B cell (primary cell): Measurements from ENCODE around the gene KRTAP10-12. TPM values are rescaled to one million over a fixed set of nuclear protein-coding genes. Genes with fewer than 3 reads are reported as not detected.

Source experiments
- ATAC-seq: fragments of 200-7000 bp; cut with Tn5 transposase; one replicate; pipeline ENCODE4 v1.10.0; 2021; ENCODE audit warnings: low read depth, mild to moderate bottlenecking, moderate number of reproducible peaks, moderate library complexity
- CTCF ChIA-PET: fragments of 350-600 bp; sonication (Branson Sonifier 250); formaldehyde crosslinking; loops from one replicate; lab custom pipeline; 2021; ENCODE audit warnings: antibody characterized with exemption, inconsistent platforms; lab: Charles Lee
- POLR2A ChIA-PET: fragments of 350-600 bp; sonication (Branson Sonifier 250); formaldehyde crosslinking; loops from one replicate; lab custom pipeline; 2021; ENCODE audit warnings: antibody characterized with exemption; lab: Charles Lee
- DNase-seq: peaks from one replicate; pipeline ENCODE4 v3.0.0; 2013
- H2AFZ ChIP-seq: 2 replicates; pipeline ENCODE4 v1.6.1; 2012; ENCODE audit warnings: mild to moderate bottlenecking, low read depth, low read length; ENCODE audit not compliant: insufficient read depth, poor library complexity, severe bottlenecking
- H3K27ac ChIP-seq, 2 donors: 1 replicate in 1 of 2; 2 replicates in 1 of 2; pipeline ENCODE4 v1.5.1; 2012 to 2013; ENCODE audit warnings: low read length in 2 of 2, mild to moderate bottlenecking in 2 of 2, moderate library complexity in 1 of 2
- H3K27me3 ChIP-seq, 4 experiments: fragments of 200-600 bp in 1 of 4; sonication (generic) in 1 of 4; replicated peaks in 1 of 4; 1 replicate in 2 of 4; 2 replicates in 2 of 4; pipeline versions ENCODE4 v1.6.1 to v1.7.0; 2013 to 2016; ENCODE audit warnings: low read length in 3 of 4, mild to moderate bottlenecking in 2 of 4, mixed read lengths in 1 of 4, moderate library complexity in 1 of 4; ENCODE audit not compliant: insufficient read depth in 4 of 4, control insufficient read depth in 3 of 4; ENCODE audit errors: control extremely low read depth in 1 of 4
- H3K36me3 ChIP-seq, 2 experiments: replicated peaks in 1 of 2; 1 replicate in 1 of 2; 2 replicates in 1 of 2; pipeline versions ENCODE4 v1.6.1 to v1.7.1; 2013; ENCODE audit warnings: low read length in 1 of 2; ENCODE audit not compliant: insufficient read depth in 2 of 2, control insufficient read depth in 1 of 2; ENCODE audit errors: control extremely low read depth in 1 of 2, extremely low read depth in 1 of 2
- H3K4me1 ChIP-seq, 2 donors: fragments of 200-600 bp in 1 of 2; sonication (generic) in 1 of 2; 1 replicate in 1 of 2; 2 replicates in 1 of 2; pipeline versions ENCODE4 v1.5.1 to v1.6.1; 2013 to 2017; ENCODE audit warnings: low read length in 2 of 2; ENCODE audit not compliant: control insufficient read depth in 2 of 2, insufficient read depth in 2 of 2
- H3K4me2 ChIP-seq: replicated peaks from 2 replicates; pipeline ENCODE3; 2012; ENCODE audit warnings: mild to moderate bottlenecking, low read depth, low read length; ENCODE audit not compliant: poor library complexity, severe bottlenecking
- H3K4me3 ChIP-seq, 5 experiments: fragments of 200-600 bp in 1 of 5; sonication (generic) in 1 of 5; 1 replicate in 3 of 5; 2 replicates in 2 of 5; pipeline versions ENCODE4 v1.5.1 to v1.7.0; 2011 to 2016; ENCODE audit warnings: low read length in 4 of 5, mild to moderate bottlenecking in 4 of 5, low read depth in 2 of 5, control low read depth in 1 of 5, moderate library complexity in 1 of 5; ENCODE audit not compliant: insufficient read depth in 1 of 5; ENCODE audit errors: control extremely low read depth in 1 of 5, extremely low read depth in 1 of 5
- H3K79me2 ChIP-seq: fragments of 200-600 bp; sonication (generic); one replicate; pipeline ENCODE4 v1.6.0; 2016; ENCODE audit warnings: low read length; ENCODE audit not compliant: control insufficient read depth, insufficient read depth
- H3K9ac ChIP-seq: fragments of 200-600 bp; sonication (generic); 2 replicates; pipeline ENCODE4 v1.6.1; 2017; ENCODE audit warnings: mild to moderate bottlenecking, low read length, moderate library complexity
- H3K9me3 ChIP-seq, 3 donors: one replicate each; pipeline versions ENCODE4 v1.6.1 to v1.7.1; 2013; ENCODE audit warnings: low read length in 2 of 3; ENCODE audit not compliant: control insufficient read depth in 2 of 3, insufficient read depth in 1 of 3; ENCODE audit errors: control extremely low read depth in 1 of 3
- H4K20me1 ChIP-seq: 2 replicates; pipeline ENCODE4 v1.6.0; 2012; ENCODE audit warnings: mild to moderate bottlenecking, low read length; ENCODE audit not compliant: insufficient read depth, control insufficient read depth, poor library complexity, severe bottlenecking
- H3K27ac Mint-ChIP-seq: one replicate; pipeline ENCODE4 v1.8.0; 2021; ENCODE audit warnings: mixed read lengths
- H3K27me3 Mint-ChIP-seq: one replicate; pipeline ENCODE4 v1.8.0; 2021; ENCODE audit warnings: mixed read lengths
- H3K4me1 Mint-ChIP-seq: one replicate; pipeline ENCODE4 v1.8.0; 2021; ENCODE audit warnings: mixed read lengths
- H3K4me3 Mint-ChIP-seq: one replicate; pipeline ENCODE4 v1.8.0; 2021; ENCODE audit warnings: mixed read lengths
- H3K9me3 Mint-ChIP-seq: one replicate; pipeline ENCODE4 v1.8.0; 2022; ENCODE audit warnings: mixed read lengths; ENCODE audit not compliant: insufficient read depth
- CTCF ChIP-seq: fragments of 200-600 bp; IDR thresholded peaks from one replicate; pipeline ENCODE4 v1.8.0; 2022; ENCODE audit warnings: antibody characterized with exemption, mild to moderate bottlenecking
- EZH2 ChIP-seq: IDR thresholded peaks from 2 replicates; pipeline ENCODE4 v1.6.1; 2012; ENCODE audit warnings: borderline replicate concordance, low read depth, mild to moderate bottlenecking, moderate library complexity, low read length; ENCODE audit not compliant: insufficient read depth, poor library complexity, severe bottlenecking
- WGBS: methylation state at CpG from one replicate; pipeline ENCODE4 v1.1.5; 2013; ENCODE audit warnings: missing lambda C conversion rate; ENCODE audit not compliant: insufficient coverage; 5-methylcytosine and 5-hydroxymethylcytosine counted together
- intact Hi-C: fragments of 100-400 bp; cut with micrococcal nuclease; formaldehyde crosslinking; loops from one replicate; pipeline ENCODE4 v1.10.0; 2022
- polyA plus RNA-seq: library from polyadenylated mRNA; depleted of rRNA; stranded (reverse); fragments of >200 nt; gene quantifications from 2 replicates; pipeline ENCODE4 v1.2.3, GENCODE V29; 2012
- total RNA-seq, 2 donors: library from RNA; stranded (reverse); fragments of 120-200 nt in 1 of 2; gene quantifications; 1 replicate in 1 of 2; 2 replicates in 1 of 2; pipeline versions ENCODE4 v1.2.3 to v1.2.4, GENCODE V29; 2013 to 2022

Gene KRTAP10-12
- total and polyA plus RNA-seq, 2 donors (not counting 1 experiment from before 2014, with no cell fraction given), result not detected

- no peaks in the 10 kb centered on the region for H3K36me3 ChIP-seq
- ChIA-PET CTCF (no interaction called here), POLR2A (no interaction called here)
- TF ChIP-seq EZH2, result no peak
- H3K4me3 Mint-ChIP-seq, result no peak overlapping the region
- DNase-seq, result no peak
- H3K27me3 Mint-ChIP-seq, result peaks cover 31% of the 10 kb centered on the region
- H4K20me1 ChIP-seq, result no peaks in the 10 kb centered on the region
- H3K27me3 ChIP-seq, result peaks cover 0 to 19% (median 0%) of the 10 kb centered on the region in 4 experiments
- H3K27ac ChIP-seq, result no peak overlapping the region
- no peaks in the 10 kb centered on the region for H3K4me1 ChIP-seq
- peaks cover 8% of the 10 kb centered on the region for H3K9me3 Mint-ChIP-seq
- no peak overlapping the region for H3K4me3 ChIP-seq
- H3K4me2 ChIP-seq, result no peak overlapping the region
- peaks cover 0 to 34% (median 13%) of the 10 kb centered on the region in 3 donors for H3K9me3 ChIP-seq
- ATAC-seq, result no peak
- H2AFZ ChIP-seq, result no peak overlapping the region
- intact Hi-C loops, result no loop called here
- no peak overlapping the region for H3K27ac Mint-ChIP-seq
- H3K79me2 ChIP-seq, result no peaks in the 10 kb centered on the region
- no CpG with 5 or more reads among the region's 1 CpG for WGBS
- no peaks in the 10 kb centered on the region for H3K4me1 Mint-ChIP-seq
- H3K9ac ChIP-seq, result no peak overlapping the region
Measured at GRCh38 chr21:44667612-44668011, 29.4 kb upstream of the KRTAP10-12 start.

GRCh38 chr21:44670642-44671432 is 26.1 kb upstream of the KRTAP10-12 start:
- ChIA-PET CTCF (no interaction called here), POLR2A (no interaction called here)
- WGBS, result 94% methylated on average over 3 of the region's 3 CpGs
- Histone ChIP-seq H3K4me3 (no peak overlapping the region), H3K4me1 (no peaks in the 10 kb centered on the region), H3K36me3 (no peaks in the 10 kb centered on the region), H3K27me3 (peaks cover 0 to 19% (median 0%) of the 10 kb centered on the region in 4 experiments), H3K9me3 (peaks cover 1 to 33% (median 20%) of the 10 kb centered on the region in 3 donors), H3K9ac (no peak overlapping the region), H3K79me2 (no peaks in the 10 kb centered on the region), H2AFZ (no peak overlapping the region), H3K4me2 (no peak overlapping the region), H4K20me1 (no peaks in the 10 kb centered on the region), H3K27ac (no peak overlapping the region)
- DNase-seq (no peak), ATAC-seq (no peak)
- peaks cover 35% of the 10 kb centered on the region for H3K27me3 Mint-ChIP-seq
- no peak for TF ChIP-seq EZH2
- no peak for TF ChIP-seq CTCF
- H3K4me1 Mint-ChIP-seq, result no peaks in the 10 kb centered on the region
- peaks cover 9% of the 10 kb centered on the region for H3K9me3 Mint-ChIP-seq
- H3K4me3 Mint-ChIP-seq, result no peak overlapping the region
- no peak overlapping the region for H3K27ac Mint-ChIP-seq
- intact Hi-C loops, result no loop called here
